OCI-LY1 (cell line): ENCODE data around the gene PGA4.

Experiments used
- H2AFZ ChIP-seq: fragments of 200-600 bp; sonication (generic), shearing (Covaris generic); 2 replicates; pipeline ENCODE4 v1.6.0; 2014; ENCODE audit warnings: antibody characterized with exemption, mild to moderate bottlenecking, low read length
- H3F3A ChIP-seq: fragments of 200-600 bp; sonication (generic), shearing (Covaris generic); 2 replicates; pipeline ENCODE4 v1.6.0; 2014; ENCODE audit warnings: mild to moderate bottlenecking, antibody characterized with exemption, low read length, moderate library complexity; ENCODE audit not compliant: insufficient read depth
- H3K27ac ChIP-seq: fragments of 200-600 bp; sonication (generic); 2 replicates; pipeline ENCODE4 v1.5.1; 2014; ENCODE audit warnings: low read length, mixed run types, mild to moderate bottlenecking, low read depth; ENCODE audit not compliant: poor library complexity, severe bottlenecking
- H3K27me3 ChIP-seq: fragments of 200-600 bp; sonication (generic); 2 replicates; pipeline ENCODE4 v1.6.0; 2014; ENCODE audit warnings: antibody characterized with exemption, mild to moderate bottlenecking, low read length, moderate library complexity; ENCODE audit not compliant: insufficient read depth
- H3K36me3 ChIP-seq: fragments of 200-600 bp; sonication (generic); 2 replicates; pipeline ENCODE4 v1.6.1; 2014; ENCODE audit warnings: mild to moderate bottlenecking, antibody characterized with exemption, low read length, moderate library complexity, mixed read lengths; ENCODE audit not compliant: insufficient read depth
- H3K4me1 ChIP-seq: fragments of 200-600 bp; sonication (generic); 2 replicates; pipeline ENCODE4 v1.5.1; 2014; ENCODE audit warnings: mild to moderate bottlenecking, low read length, moderate library complexity; ENCODE audit not compliant: insufficient read depth, severe bottlenecking
- H3K4me2 ChIP-seq: fragments of 200-600 bp; sonication (generic), shearing (Covaris generic); 2 replicates; pipeline ENCODE4 v1.6.1; 2014; ENCODE audit warnings: low read length
- H3K4me3 ChIP-seq: fragments of 200-600 bp; sonication (generic); 2 replicates; pipeline ENCODE4 v1.5.1; 2014; ENCODE audit warnings: low read length, low read depth, mild to moderate bottlenecking, mixed read lengths; ENCODE audit not compliant: poor library complexity, severe bottlenecking
- H3K79me2 ChIP-seq: fragments of 200-600 bp; shearing (Covaris generic); 2 replicates; pipeline ENCODE4 v1.6.1; 2016; ENCODE audit warnings: mixed run types, low read length, mixed read lengths; ENCODE audit not compliant: insufficient read depth
- H3K9ac ChIP-seq: fragments of 200-600 bp; sonication (generic), shearing (Covaris generic); 2 replicates; pipeline ENCODE4 v1.6.1; 2014; ENCODE audit warnings: mild to moderate bottlenecking, low read length, mixed read lengths
- H3K9me2 ChIP-seq: fragments of 200-600 bp; sonication (generic), shearing (Covaris generic); 2 replicates; pipeline ENCODE4 v1.6.1; 2014; ENCODE audit warnings: low read depth, mild to moderate bottlenecking, low read length, mixed read lengths
- H3K9me3 ChIP-seq: fragments of 200-600 bp; shearing (Covaris generic); 2 replicates; pipeline ENCODE4 v1.6.1; 2014; ENCODE audit warnings: low read length, mixed read lengths
- H4K20me1 ChIP-seq: fragments of 200-600 bp; sonication (generic), shearing (Covaris generic); 2 replicates; pipeline ENCODE4 v1.6.0; 2016; ENCODE audit warnings: mild to moderate bottlenecking, low read length; ENCODE audit not compliant: insufficient read depth
- EZH2 ChIP-seq: fragments of 200-600 bp; sonication (generic), shearing (Covaris generic); IDR thresholded peaks from 2 replicates; pipeline ENCODE4 v1.8.0; 2017; ENCODE audit warnings: borderline replicate concordance, mixed run types, mild to moderate bottlenecking, antibody characterized with exemption, low read length, moderate library complexity, mixed read lengths
- TF ChIP-seq, protein P1 (sequence below): fragments of 200-600 bp; sonication (generic), shearing (Covaris generic); IDR thresholded peaks from 2 replicates; pipeline ENCODE4 v1.5.1; 2017; ENCODE audit warnings: mild to moderate bottlenecking, antibody characterized with exemption, low read length, moderate library complexity, mixed read lengths

PGA4 gene

DNA sequence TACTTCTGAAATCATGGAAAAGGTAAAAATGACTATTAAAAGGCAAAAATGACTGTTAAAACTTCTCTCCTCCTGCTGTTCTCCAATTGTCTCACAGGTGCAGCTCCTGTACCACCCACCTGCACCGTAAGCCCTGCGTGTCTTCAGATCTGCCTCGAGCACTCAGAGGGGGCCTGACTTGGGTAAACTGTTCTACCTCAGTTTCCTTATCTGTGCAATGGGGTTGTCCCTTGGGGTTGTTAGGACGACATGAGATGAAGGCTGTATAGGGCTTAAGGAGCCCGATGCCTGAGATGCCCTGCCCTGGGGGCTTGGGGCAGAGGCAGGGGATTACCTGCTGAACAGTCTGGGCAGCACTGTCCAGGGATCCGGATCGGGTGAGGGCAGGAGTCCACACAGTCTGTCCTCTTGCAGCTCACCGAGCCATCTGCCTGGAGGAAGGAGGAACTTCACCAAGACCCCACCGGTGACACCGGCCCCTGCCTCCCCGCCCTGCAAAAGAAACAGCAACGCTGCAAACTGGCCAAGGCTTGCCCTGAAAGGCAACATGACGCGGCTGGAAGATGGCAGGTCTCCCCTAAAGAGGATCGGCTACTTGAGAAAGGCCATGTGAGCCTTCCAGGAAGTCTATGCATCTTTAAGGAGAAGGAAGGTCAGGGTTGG is 46.6 kb downstream of the PGA4 start:
- no peak overlapping the region for H3K9ac ChIP-seq
- TF ChIP-seq EZH2: no peak
- TF ChIP-seq, protein P1, sequence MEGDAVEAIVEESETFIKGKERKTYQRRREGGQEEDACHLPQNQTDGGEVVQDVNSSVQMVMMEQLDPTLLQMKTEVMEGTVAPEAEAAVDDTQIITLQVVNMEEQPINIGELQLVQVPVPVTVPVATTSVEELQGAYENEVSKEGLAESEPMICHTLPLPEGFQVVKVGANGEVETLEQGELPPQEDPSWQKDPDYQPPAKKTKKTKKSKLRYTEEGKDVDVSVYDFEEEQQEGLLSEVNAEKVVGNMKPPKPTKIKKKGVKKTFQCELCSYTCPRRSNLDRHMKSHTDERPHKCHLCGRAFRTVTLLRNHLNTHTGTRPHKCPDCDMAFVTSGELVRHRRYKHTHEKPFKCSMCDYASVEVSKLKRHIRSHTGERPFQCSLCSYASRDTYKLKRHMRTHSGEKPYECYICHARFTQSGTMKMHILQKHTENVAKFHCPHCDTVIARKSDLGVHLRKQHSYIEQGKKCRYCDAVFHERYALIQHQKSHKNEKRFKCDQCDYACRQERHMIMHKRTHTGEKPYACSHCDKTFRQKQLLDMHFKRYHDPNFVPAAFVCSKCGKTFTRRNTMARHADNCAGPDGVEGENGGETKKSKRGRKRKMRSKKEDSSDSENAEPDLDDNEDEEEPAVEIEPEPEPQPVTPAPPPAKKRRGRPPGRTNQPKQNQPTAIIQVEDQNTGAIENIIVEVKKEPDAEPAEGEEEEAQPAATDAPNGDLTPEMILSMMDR: no peak
- no peaks in the 10 kb centered on the region for H3K9me3 ChIP-seq
- H3K27me3 ChIP-seq: no peaks in the 10 kb centered on the region
- H2AFZ ChIP-seq: no peak overlapping the region
- H3K4me3 ChIP-seq: no peak overlapping the region
- no peaks in the 10 kb centered on the region for H3K4me1 ChIP-seq
- H3K27ac ChIP-seq: no peak overlapping the region
- H4K20me1 ChIP-seq: no peaks in the 10 kb centered on the region
- no peaks in the 10 kb centered on the region for H3K79me2 ChIP-seq
- H3K36me3 ChIP-seq: no peaks in the 10 kb centered on the region
- H3F3A ChIP-seq: no peaks in the 10 kb centered on the region
- no peaks in the 10 kb centered on the region for H3K9me2 ChIP-seq
- H3K4me2 ChIP-seq: no peak overlapping the region

DNA sequence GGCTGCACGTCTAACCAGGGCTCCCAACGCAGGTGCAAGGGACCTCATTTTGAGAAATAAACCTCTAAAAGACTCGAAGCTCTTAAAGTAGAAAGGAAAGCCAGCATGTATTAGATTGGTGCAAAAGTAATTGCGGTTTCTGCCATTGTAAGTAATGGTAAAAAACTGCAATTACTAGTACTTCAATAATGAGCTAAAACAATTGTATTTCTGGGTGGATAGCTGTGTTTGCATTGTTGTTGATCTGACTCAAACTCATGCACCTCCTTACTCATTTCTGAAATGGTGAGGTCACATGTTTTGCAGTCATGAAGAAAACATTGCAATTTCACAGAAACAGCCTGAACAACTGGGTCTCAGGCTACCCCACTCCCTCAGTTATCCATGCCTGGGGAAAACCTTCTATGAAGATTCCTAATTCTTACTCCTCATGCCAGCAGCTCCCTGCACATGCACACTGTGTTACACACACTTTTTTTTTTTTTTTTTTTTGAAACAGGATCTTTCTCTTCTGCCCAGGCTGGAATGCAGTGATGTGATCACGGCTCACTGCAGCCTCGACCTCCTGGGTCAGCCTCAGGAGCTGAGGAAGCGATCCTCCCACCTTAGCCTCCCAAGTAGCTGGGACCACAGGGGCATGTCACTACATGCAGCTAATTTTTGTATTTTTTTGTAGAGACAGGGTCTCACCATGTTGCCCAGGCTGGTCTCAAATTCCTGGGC is 48.4 kb downstream of the PGA4 start:
- Histone ChIP-seq H3K4me3 (no peak overlapping the region), H3K27me3 (no peaks in the 10 kb centered on the region), H3K9me3 (no peaks in the 10 kb centered on the region), H3F3A (no peaks in the 10 kb centered on the region), H3K9ac (no peak overlapping the region), H4K20me1 (no peaks in the 10 kb centered on the region), H3K79me2 (no peaks in the 10 kb centered on the region), H3K4me2 (no peak overlapping the region), H3K27ac (no peak overlapping the region), H3K4me1 (no peaks in the 10 kb centered on the region), H3K9me2 (no peaks in the 10 kb centered on the region), H3K36me3 (no peaks in the 10 kb centered on the region; the same call in 1 of the 2 replicates), H2AFZ (no peak overlapping the region)
- TF ChIP-seq, protein P1: no peak
- no peak for TF ChIP-seq EZH2

GRCh38 chr11:61272731-61273130 is 50.6 kb downstream of the PGA4 start:
- no peak overlapping the region for H3K9ac ChIP-seq
- H3K36me3 ChIP-seq: no peaks in the 10 kb centered on the region; the same call in 1 of the 2 replicates
- H2AFZ ChIP-seq: no peak overlapping the region
- no peak overlapping the region for H3K4me3 ChIP-seq
- no peaks in the 10 kb centered on the region for H3K27me3 ChIP-seq
- no peaks in the 10 kb centered on the region for H3F3A ChIP-seq
- no peak overlapping the region for H3K4me2 ChIP-seq
- H3K4me1 ChIP-seq: no peaks in the 10 kb centered on the region
- TF ChIP-seq EZH2: no peak
- TF ChIP-seq, protein P1: no peak
- no peaks in the 10 kb centered on the region for H3K9me2 ChIP-seq
- H4K20me1 ChIP-seq: no peaks in the 10 kb centered on the region
- no peaks in the 10 kb centered on the region for H3K79me2 ChIP-seq
- no peak overlapping the region for H3K27ac ChIP-seq
- H3K9me3 ChIP-seq: no peaks in the 10 kb centered on the region
